NOMO-1 treated with dmso at 0.1 percent for 144 hours (cell line): ENCODE data around the gene INSL3.
A peak's percentile ranks its signal among the peaks of the same experiment; 100 is the strongest.
"Not testable (repeated sequence)": the region's sequence is repeated elsewhere in the genome, so short reads cannot be mapped to it uniquely, and the experiment has no call there.

ENCODE experiments used
- DNase-seq: peaks from one replicate; lab custom pipeline; 2025; ENCODE audit not compliant: unreplicated experiment; lab: John Stamatoyannopoulos, UW

Gene INSL3

GRCh38 chr19:17787274-17787913 lies 33.9 kb downstream of the INSL3 start:
- no peak for DNase-seq

- DNase-seq, result peak; percentile 32
Observed at GRCh38 chr19:17784201-17785008, 36.9 kb downstream of the INSL3 start.

GRCh38 chr19:17783721-17784120 lies 37.6 kb downstream of the INSL3 start:
- not testable (repeated sequence) for DNase-seq

- DNase-seq, result no peak
Observed at GRCh38 chr19:17780781-17781180, 40.5 kb downstream of the INSL3 start.

GRCh38 chr19:17778968-17779929 lies 42.1 kb downstream of the INSL3 start:
- DNase-seq, result no peak

GRCh38 chr19:17778251-17778967 lies 42.9 kb downstream of the INSL3 start:
- DNase-seq, result no peak

- not testable (repeated sequence) for DNase-seq
Observed at GRCh38 chr19:17777840-17778239, 43.5 kb downstream of the INSL3 start.

DNA sequence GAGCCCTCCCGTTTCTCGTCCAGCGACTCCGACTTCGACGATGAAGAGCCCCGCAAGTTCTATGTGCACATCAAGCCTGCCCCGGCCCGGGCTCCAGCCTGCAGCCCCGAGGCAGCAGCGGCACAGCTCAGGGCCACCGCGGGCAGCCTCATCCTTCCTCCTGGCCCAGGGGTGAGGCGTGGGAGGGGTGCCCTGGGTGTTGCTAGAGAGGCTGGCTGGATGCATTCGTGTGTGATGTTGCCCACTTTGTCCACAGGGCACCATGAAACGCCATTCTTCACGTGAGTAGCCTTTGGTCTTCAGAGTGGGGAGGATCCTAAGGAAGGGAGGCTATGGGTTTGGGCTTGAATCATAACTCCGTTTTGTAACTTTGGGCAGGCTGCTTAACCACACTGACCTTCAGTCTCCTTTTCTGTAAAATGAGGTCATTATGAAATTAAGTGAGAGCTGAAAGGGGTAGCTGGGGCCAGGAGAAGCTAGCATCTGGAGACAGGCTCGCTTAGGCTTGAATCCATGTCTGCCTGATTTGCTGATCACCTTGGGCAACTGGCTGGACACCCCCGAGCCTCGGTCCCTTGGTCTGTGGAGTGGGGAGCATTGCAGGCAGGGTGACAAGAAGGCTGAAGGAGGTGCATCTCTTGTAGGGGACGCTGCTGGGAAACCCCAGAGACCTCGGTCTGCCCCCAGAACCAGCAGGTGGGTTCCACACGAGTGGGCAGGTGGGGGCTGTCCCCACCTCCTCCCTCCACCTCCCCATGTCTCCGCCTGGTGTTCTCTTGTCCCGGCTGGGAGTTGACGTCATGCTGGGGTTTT lies 45.1 kb downstream of the INSL3 start:
- no peak for DNase-seq

GRCh38 chr19:17775245-17775927 lies 45.9 kb downstream of the INSL3 start:
- no peak for DNase-seq

- no peak for DNase-seq
Observed at GRCh38 chr19:17772172-17772571, 49.1 kb downstream of the INSL3 start.

DNA sequence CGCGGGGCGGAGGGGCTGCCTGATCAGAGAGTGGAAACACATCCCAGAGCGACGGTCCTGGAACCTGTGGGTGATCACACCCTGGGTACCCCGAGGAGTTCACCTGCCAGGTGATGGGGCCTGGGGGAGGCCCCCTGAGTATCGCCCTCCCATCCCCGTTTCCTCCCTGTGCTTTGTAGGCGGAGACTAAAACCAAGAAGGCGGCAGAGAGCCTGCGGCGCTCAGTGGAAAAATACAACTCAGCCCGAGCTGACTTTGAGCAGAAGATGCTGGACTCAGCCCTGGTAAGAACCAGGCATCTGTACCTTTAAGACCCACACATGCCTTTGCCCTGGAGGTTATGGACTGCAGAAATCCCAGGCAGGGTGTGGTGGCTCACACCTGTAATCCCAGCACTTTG lies 50.7 kb downstream of the INSL3 start:
- no peak for DNase-seq

- no peak for DNase-seq
Observed at GRCh38 chr19:17767559-17767958, 53.8 kb downstream of the INSL3 start.

DNA sequence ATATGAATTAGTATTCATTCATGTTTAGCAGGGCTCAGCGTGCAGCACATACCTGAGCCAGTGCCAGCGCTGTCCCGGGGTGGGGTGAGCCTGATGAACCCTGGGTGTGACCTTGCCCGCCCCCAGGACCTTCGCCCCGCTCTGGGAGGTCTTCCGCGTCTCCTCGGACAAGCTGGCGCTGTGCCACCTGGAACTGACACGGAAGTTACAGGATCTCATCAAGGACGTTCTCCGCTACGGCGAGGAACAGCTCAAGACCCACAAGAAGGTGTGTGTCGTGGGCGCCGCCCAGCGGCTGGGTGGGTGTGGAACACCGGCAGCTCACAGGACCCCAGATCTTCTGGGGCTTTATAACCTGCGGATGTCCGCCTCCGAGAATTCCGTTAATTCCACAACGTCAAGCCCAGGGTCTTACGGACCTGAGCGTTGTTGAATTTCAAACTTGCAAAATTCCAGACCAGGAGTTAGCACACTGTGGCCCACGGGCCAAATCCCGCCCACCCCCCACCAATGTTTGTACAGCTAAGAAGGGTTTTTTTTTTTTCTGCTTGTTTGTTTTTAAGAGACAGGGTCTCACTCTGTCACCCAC lies 54.7 kb downstream of the INSL3 start:
- DNase-seq, result no peak
